HG03442 (cell line): ENCODE data around the gene NPY.
"Not testable (repeated sequence)": the region's sequence is repeated elsewhere in the genome, so short reads cannot be mapped to it uniquely, and the experiment has no call there.

Source experiments
- ATAC-seq: cut with Tn5 transposase; IDR thresholded peaks from one replicate; pipeline ENCODE4 v1.9.1; 2021; ENCODE audit warnings: mild to moderate bottlenecking, moderate library complexity; ENCODE audit not compliant: unreplicated experiment

NPY gene

DNA sequence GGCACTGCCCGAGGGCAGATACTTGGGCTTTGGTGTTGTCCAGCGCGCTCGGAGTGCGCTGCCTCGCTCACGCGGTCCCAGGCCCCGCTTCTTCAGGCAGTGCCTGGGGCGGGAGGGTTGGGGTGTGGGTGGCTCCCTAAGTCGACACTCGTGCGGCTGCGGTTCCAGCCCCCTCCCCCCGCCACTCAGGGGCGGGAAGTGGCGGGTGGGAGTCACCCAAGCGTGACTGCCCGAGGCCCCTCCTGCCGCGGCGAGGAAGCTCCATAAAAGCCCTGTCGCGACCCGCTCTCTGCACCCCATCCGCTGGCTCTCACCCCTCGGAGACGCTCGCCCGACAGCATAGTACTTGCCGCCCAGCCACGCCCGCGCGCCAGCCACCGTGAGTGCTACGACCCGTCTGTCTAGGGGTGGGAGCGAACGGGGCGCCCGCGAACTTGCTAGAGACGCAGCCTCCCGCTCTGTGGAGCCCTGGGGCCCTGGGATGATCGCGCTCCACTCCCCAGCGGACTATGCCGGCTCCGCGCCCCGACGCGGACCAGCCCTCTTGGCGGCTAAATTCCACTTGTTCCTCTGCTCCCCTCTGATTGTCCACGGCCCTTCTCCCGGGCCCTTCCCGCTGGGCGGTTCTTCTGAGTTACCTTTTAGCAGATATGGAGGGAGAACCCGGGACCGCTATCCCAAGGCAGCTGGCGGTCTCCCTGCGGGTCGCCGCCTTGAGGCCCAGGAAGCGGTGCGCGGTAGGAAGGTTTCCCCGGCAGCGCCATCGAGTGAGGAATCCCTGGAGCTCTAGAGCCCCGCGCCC, at the start of gene NPY:
Gene NPY (plus strand): TSS at position 294 of the 802 bp plus-strand sequence. CDS start 1,051 bp downstream, outside the sequence.
- no peak for ATAC-seq

GRCh38 chr7:24239260-24239659, 44.7 kb upstream of the NPY start:
- ATAC-seq = no peak

- no peak for ATAC-seq
These were observed 42.8 kb upstream of the NPY start for GRCh38 chr7:24241206-24241605.

DNA sequence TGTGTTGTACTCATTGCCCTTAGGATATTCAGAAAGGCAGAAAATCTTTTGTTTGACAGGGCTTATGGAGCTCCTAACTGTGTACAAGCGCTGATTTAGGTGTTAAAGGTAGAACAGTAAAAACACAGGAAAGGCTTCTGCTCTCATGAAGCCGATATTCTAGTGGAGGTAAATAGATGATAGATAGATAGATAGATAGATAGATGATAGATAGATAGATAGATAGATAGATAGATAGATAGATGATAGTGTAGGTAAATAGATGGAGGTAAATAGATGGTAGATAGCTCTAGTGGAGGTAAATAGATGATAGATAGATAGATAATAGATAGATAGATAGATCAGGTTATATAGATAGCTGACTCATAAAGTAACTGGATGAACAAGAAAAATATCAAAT, 39.4 kb upstream of the NPY start:
- no peak for ATAC-seq

- peak; percentile 79 for ATAC-seq
These were observed 38.6 kb upstream of the NPY start for GRCh38 chr7:24245362-24245761.

GRCh38 chr7:24249266-24249665, 34.7 kb upstream of the NPY start:
- no peak for ATAC-seq

DNA sequence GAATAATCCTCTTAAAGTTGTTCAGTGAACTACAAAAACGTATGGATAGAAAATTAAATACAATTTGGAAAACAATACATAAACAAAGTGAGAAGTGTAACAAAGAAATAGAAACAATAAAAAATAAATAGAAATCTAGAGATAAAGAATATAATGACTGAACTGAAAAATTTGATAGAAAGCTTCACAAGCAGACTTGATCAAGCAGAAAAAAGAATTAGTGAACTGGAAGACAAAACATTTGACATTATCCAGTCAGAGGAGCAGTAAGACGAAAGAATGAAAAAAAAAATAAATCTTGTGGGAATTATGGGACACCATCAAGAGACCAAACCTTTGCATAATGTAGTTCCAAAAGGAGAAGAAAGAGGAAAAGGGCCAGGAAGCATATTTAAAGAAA, 32.4 kb upstream of the NPY start:
- ATAC-seq = no peak

GRCh38 chr7:24255139-24255538, 28.9 kb upstream of the NPY start:
- ATAC-seq = no peak

GRCh38 chr7:24258324-24258723, 25.7 kb upstream of the NPY start:
- not testable (repeated sequence) for ATAC-seq

- no peak for ATAC-seq
These were observed 12.1 kb upstream of the NPY start for GRCh38 chr7:24271938-24272337.

GRCh38 chr7:24279512-24279911, 4.5 kb upstream of the NPY start:
- no peak for ATAC-seq

- ATAC-seq = no peak
These were observed 465 bp upstream of the NPY start for GRCh38 chr7:24283554-24283896.

- ATAC-seq = no peak
These were observed 913 bp downstream of the NPY start for GRCh38 chr7:24284699-24285506.

DNA sequence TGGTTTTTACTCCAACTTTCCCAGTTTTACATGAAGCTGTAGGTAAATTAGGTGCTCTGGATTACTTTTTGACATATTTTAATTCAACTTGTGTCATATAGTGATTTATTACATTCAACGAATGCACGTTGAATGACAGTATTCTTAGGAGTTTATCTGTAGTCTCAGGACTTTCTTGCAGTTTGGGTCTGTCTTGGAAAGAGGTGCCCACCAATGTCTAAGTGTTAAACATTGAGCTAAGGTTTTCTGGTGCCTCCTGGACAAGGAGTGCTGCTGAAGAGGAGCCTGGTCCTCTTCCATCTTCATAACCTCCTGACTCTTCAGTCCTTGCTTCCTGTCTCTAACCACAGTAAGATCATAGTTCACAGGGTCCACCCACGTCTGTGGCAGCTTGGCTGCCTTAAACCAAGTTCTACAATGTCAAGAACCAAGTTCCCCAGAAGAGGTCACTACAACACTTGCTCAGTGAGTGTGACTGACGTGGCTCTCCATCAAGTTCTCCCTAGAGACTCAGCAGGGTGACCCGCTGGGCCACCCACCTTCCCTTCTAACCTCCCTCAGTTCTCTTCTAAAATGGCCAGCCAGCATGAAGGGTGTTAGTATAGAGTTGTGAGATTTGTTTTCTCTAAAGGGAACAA, 6.1 kb downstream of the NPY start:
- peak; percentile 99 for ATAC-seq

DNA sequence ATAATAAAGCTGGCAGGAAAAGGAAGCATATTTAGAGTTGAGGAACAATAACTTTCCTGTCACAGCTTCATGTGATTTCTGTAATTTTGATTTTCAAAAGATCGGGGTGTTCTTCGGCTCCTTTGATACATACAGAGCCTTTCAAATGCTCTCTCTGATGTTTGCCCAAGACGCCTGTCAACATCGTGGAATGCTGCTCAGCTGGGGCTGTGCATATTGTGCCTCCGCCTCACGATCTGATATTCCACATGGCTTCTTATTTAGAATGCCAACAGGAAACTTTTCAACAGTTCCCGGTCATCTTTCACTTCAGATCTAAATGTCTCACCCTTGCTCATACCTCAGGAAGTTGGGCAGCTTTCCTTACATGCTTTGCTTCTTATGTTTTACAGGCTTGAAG, 7.3 kb downstream of the NPY start:
- no peak for ATAC-seq

DNA sequence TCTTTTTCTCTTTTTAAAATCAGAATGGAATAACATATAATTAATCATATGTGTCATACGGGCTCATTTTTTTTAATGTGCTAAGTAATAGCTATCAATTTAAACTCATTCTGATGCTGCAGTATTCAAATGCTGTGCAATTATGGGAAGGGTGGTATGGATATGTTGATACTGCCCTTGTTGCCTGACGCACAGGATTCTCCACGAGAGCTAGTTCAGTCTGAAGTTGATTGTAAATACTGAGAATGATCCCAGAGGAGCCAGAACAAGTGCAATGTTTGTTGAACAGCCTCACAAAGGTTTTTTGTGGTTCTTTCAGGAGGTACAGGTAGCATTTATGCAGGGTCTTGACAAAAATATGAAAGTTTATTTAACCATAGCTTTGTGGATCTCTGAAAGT, 13.4 kb downstream of the NPY start:
- ATAC-seq = no peak

DNA sequence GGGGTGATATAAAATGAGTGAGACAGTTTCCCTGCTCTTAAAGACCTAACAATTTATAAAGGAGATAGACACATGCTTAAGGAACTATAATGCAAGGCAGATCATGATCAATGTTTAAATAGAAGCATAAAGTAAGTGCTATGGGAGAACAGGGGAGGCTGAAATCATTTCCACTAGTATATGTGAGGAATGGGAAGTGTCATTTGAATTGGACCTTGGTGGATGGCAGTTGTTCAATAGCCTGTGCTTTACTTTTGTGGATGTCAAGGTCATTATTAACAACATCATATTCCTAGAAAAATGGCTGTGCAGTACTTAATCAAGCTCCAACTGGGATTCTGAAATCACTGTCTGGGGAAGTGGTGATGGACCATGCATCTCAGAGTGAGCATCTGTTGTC, 14.7 kb downstream of the NPY start:
- ATAC-seq = no peak

GRCh38 chr7:24299192-24299591, 15.2 kb downstream of the NPY start:
- no peak for ATAC-seq

DNA sequence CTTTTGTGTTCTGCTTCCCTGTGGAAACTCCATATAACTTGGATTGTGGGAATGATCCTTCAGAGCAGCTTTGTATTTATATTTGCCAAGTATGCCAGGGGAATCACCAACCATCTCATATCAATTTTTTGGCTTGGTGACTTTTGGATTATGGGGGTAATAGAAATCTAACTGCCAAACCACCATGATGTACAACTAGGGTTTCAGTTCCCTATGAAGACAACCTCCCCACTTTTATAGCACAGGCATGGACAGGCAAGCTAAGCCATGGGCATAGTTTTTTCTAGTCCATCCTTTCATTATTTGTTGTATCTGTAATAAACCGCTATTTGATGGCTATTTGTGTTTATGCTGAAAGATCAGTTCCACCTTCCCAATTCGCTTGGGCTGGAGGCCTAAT, 17.7 kb downstream of the NPY start:
- ATAC-seq = no peak

DNA sequence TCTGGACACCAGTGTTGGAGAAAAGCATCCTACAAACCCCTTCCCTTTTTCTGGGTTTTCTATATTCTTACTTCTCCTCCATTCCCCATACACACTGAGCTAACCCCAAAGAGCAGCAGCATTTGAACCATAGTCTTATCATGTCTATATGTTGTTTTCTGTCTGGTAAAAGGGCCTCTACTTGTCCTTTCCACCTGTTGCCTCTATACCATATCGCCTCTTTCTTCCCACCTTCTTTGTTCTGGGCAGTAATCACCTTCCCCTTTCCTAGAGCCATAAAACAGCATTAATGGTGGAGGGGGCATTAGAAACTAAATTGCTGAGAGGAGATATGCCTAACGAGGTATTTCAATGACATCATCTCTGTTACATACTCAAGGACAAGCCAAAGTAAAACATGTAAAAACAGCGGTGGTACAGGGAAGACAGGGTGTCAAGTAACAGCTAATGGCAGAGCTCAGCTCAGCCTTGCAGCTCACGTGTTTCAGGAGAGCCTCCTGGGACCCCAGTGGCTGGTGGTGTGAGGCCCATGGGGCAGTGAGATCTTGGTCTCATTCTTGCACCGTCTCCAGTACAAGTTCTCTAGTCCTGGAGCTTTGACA, 20.6 kb downstream of the NPY start:
- no peak for ATAC-seq

GRCh38 chr7:24307326-24307725, 23.3 kb downstream of the NPY start:
- ATAC-seq = no peak
